HG03103 (cell line): Measurements from ENCODE around the gene ELF2.
"Not testable (repeated sequence)": the region's sequence is repeated elsewhere in the genome, so short reads cannot be mapped to it uniquely, and the experiment has no call there.

Experiments used
- ATAC-seq: cut with Tn5 transposase; IDR thresholded peaks from one replicate; pipeline ENCODE4 v1.9.1; 2021; ENCODE audit warnings: low read depth; ENCODE audit not compliant: unreplicated experiment

Gene ELF2

GRCh38 chr4:139144911-139145551, 32.0 kb downstream of the ELF2 start:
- ATAC-seq = no peak

GRCh38 chr4:139144161-139144859, 32.7 kb downstream of the ELF2 start:
- no peak for ATAC-seq

- no peak for ATAC-seq
Observed at GRCh38 chr4:139142980-139143379, 34.0 kb downstream of the ELF2 start.

GRCh38 chr4:139142087-139142486, 34.9 kb downstream of the ELF2 start:
- ATAC-seq = peak; percentile 80

GRCh38 chr4:139137763-139138162, 39.3 kb downstream of the ELF2 start:
- ATAC-seq = no peak

GRCh38 chr4:139134403-139134802, 42.6 kb downstream of the ELF2 start:
- no peak for ATAC-seq

GRCh38 chr4:139131209-139131870, 45.7 kb downstream of the ELF2 start:
- no peak for ATAC-seq

GRCh38 chr4:139129206-139129605, 47.8 kb downstream of the ELF2 start:
- ATAC-seq = no peak

- no peak for ATAC-seq
Observed at GRCh38 chr4:139126898-139127297, 50.1 kb downstream of the ELF2 start.

GRCh38 chr4:139123910-139124309, 53.1 kb downstream of the ELF2 start:
- ATAC-seq = no peak

GRCh38 chr4:139118365-139118764, 58.7 kb downstream of the ELF2 start:
- no peak for ATAC-seq

GRCh38 chr4:139115226-139115625, 61.8 kb downstream of the ELF2 start:
- ATAC-seq = no peak

- ATAC-seq = not testable (repeated sequence)
Observed at GRCh38 chr4:139114795-139115194, 62.2 kb downstream of the ELF2 start.

- no peak for ATAC-seq
Observed at GRCh38 chr4:139112650-139113049, 64.4 kb downstream of the ELF2 start.

GRCh38 chr4:139108567-139109128, 68.4 kb downstream of the ELF2 start:
- no peak for ATAC-seq

GRCh38 chr4:139099366-139099982, 77.5 kb downstream of the ELF2 start:
- ATAC-seq = no peak

- ATAC-seq = no peak
Observed at GRCh38 chr4:139092271-139092670, 84.7 kb downstream of the ELF2 start.

- no peak for ATAC-seq
Observed at GRCh38 chr4:139085141-139085540, 91.9 kb downstream of the ELF2 start.

- no peak for ATAC-seq
Observed at GRCh38 chr4:139084804-139085093, 92.3 kb downstream of the ELF2 start.

GRCh38 chr4:139083956-139084803, 92.8 kb downstream of the ELF2 start:
- peak; percentile 48 for ATAC-seq
